Umbilical cord (tissue), 2 donors: ENCODE measurements around the gene GRID1. TPM values are rescaled to one million over a fixed set of nuclear protein-coding genes. Genes with fewer than 3 reads are reported as not detected.

Experiments used
- DNase-seq: peaks from one replicate; pipeline ENCODE4 v3.0.0-alpha.2; 2015; ENCODE audit warnings: low spot score
- total RNA-seq: library from RNA; depleted of rRNA; stranded (reverse); fragments of >200 nt; gene quantifications from one replicate; pipeline ENCODE4 v1.2.3, GENCODE V29; 2014; ENCODE audit warnings: low replicate concordance; ENCODE audit not compliant: insufficient read depth

The GRID1 gene
- total RNA-seq, 1 donor from 2014 or later, result 7.2 TPM

GRCh38 chr10:85891472-85891871, 475.1 kb downstream of the GRID1 start:
- no peak for DNase-seq

- no peak for DNase-seq
Measured at GRCh38 chr10:85888559-85888958, 478.0 kb downstream of the GRID1 start.

GRCh38 chr10:85888004-85888403, 478.6 kb downstream of the GRID1 start:
- no peak for DNase-seq

- no peak for DNase-seq
Measured at GRCh38 chr10:85874208-85874607, 492.4 kb downstream of the GRID1 start.

GRCh38 chr10:85873063-85873462, 493.5 kb downstream of the GRID1 start:
- DNase-seq, result no peak

GRCh38 chr10:85868627-85869499, 497.7 kb downstream of the GRID1 start:
- no peak for DNase-seq

- peak; percentile 58 for DNase-seq
Measured at GRCh38 chr10:85864868-85865526, 501.6 kb downstream of the GRID1 start.

- DNase-seq, result no peak
Measured at GRCh38 chr10:85864173-85864549, 502.4 kb downstream of the GRID1 start.

GRCh38 chr10:85863301-85864172, 503.1 kb downstream of the GRID1 start:
- no peak for DNase-seq

GRCh38 chr10:85862771-85863170, 503.8 kb downstream of the GRID1 start:
- DNase-seq, result no peak

- DNase-seq, result no peak
Measured at GRCh38 chr10:85861513-85862197, 504.9 kb downstream of the GRID1 start.

GRCh38 chr10:85859859-85860258, 506.7 kb downstream of the GRID1 start:
- no peak for DNase-seq

GRCh38 chr10:85858776-85859515, 507.6 kb downstream of the GRID1 start:
- DNase-seq, result no peak

- no peak for DNase-seq
Measured at GRCh38 chr10:85857791-85858190, 508.8 kb downstream of the GRID1 start.

- no peak for DNase-seq
Measured at GRCh38 chr10:85857305-85857704, 509.3 kb downstream of the GRID1 start.

GRCh38 chr10:85851934-85852333, 514.7 kb downstream of the GRID1 start:
- DNase-seq, result peak; percentile 97

GRCh38 chr10:85851325-85851724, 515.3 kb downstream of the GRID1 start:
- DNase-seq, result peak; percentile 97

- DNase-seq, result no peak
Measured at GRCh38 chr10:85850736-85851135, 515.9 kb downstream of the GRID1 start.

GRCh38 chr10:85849315-85849714, 517.3 kb downstream of the GRID1 start:
- peak; percentile 89 for DNase-seq

GRCh38 chr10:85848756-85849155, 517.8 kb downstream of the GRID1 start:
- DNase-seq, result peak; percentile 84

GRCh38 chr10:85847085-85847484, 519.5 kb downstream of the GRID1 start:
- DNase-seq, result no peak
